ENCODE measurements around the gene DYNC1I1. TPM values are rescaled to one million over a fixed set of nuclear protein-coding genes. Genes with fewer than 3 reads are reported as not detected.

Gene DYNC1I1
- total RNA-seq, 4 donors from 2014 or later = 1.9 to 6.7 (median 5.8) TPM

DNA sequence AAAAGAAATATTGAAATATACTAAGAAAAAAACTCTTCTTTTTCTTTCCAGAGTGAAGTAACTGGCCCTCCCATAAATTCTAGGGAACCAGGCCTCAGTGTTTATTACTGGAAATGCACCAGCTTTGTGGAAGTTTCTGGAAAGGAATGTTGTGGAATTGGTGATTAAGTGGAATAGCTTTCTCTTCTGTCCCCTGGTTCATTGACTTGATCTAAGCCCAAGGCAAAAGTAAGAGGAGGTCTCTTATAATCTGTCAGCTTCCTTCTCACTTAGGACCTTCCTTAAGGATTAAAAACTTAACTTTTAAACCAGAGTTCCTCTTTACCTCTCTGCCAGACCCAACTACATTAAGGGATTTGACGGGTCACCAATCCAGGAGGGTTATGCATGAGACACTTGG, 283.4 kb downstream of the DYNC1I1 start:
- Histone ChIP-seq H3K36me3 (no peaks in the 10 kb centered on the region), H3K4me1 (no peaks in the 10 kb centered on the region), H3K4me3 (no peak overlapping the region), H3K27me3 (no peaks in the 10 kb centered on the region), H3K27ac (no peak overlapping the region), H3K9me3 (no peaks in the 10 kb centered on the region)
- WGBS = 92% methylated on average over 1 of the region's 1 CpG
- DNase-seq (ENCODE audit: low spot score in 2 of 2) = no peak
- no peak for TF ChIP-seq EP300 (IDR thresholded peaks at IDR 0.05)
- no peak for TF ChIP-seq POLR2A (IDR thresholded peaks at IDR 0.05)
- TF ChIP-seq, protein P1, sequence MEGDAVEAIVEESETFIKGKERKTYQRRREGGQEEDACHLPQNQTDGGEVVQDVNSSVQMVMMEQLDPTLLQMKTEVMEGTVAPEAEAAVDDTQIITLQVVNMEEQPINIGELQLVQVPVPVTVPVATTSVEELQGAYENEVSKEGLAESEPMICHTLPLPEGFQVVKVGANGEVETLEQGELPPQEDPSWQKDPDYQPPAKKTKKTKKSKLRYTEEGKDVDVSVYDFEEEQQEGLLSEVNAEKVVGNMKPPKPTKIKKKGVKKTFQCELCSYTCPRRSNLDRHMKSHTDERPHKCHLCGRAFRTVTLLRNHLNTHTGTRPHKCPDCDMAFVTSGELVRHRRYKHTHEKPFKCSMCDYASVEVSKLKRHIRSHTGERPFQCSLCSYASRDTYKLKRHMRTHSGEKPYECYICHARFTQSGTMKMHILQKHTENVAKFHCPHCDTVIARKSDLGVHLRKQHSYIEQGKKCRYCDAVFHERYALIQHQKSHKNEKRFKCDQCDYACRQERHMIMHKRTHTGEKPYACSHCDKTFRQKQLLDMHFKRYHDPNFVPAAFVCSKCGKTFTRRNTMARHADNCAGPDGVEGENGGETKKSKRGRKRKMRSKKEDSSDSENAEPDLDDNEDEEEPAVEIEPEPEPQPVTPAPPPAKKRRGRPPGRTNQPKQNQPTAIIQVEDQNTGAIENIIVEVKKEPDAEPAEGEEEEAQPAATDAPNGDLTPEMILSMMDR (IDR thresholded peaks at IDR 0.05) = no peak
- TF ChIP-seq POLR2AphosphoS5 (IDR thresholded peaks at IDR 0.05) = no peak

DNA sequence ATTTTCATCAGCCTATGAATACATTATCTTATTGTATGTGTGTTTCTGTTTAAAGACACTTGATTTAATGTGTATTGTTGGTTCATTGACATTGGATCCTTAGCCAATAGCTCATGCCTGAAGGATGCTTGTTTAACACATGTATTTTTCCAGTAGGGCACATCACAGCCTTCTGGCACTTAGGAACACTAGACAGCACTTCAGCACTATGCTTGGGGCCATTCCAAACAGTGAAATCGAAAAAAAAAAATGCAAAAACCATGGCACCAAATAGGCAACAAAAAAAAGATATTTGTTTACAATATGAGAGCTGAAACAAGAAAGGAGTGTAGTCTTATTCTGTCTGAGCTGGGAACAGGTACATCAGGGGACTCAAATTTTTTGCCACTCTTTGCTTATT, 286.7 kb downstream of the DYNC1I1 start:
- no peaks in the 10 kb centered on the region for H3K36me3 ChIP-seq
- no peaks in the 10 kb centered on the region for H3K27me3 ChIP-seq
- WGBS = 38% methylated on average over 1 of the region's 1 CpG
- no peak overlapping the region for H3K27ac ChIP-seq
- no peak for TF ChIP-seq POLR2AphosphoS5 (IDR thresholded peaks at IDR 0.05)
- TF ChIP-seq EP300 (IDR thresholded peaks at IDR 0.05) = no peak
- no peak for TF ChIP-seq POLR2A (IDR thresholded peaks at IDR 0.05)
- TF ChIP-seq, protein P1 (IDR thresholded peaks at IDR 0.05) = no peak
- DNase-seq (ENCODE audit: low spot score in 2 of 2) = no peak
- peaks cover 6% of the 10 kb centered on the region for H3K4me1 ChIP-seq
- H3K9me3 ChIP-seq = no peaks in the 10 kb centered on the region
- no peak overlapping the region for H3K4me3 ChIP-seq

DNA sequence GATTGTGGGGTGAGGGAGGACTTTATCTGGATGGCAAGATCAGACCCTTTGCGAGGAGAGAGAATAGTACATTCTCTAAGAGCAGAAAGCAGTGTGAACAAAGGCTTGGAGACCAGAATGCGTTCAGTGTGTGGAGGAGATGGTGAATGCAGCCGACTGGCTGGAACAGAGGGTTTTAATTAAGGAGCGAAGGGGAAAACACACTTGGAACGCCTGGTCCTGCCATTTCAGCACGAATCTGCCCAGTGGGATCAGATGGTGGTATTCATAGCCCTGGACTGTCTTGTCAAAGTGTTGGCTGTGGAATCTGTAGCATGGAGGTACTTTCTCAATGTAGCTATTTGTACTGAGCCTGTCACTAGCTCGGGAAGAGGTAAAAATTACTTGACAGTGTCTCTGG, 288.7 kb downstream of the DYNC1I1 start:
- H3K4me3 ChIP-seq = no peak overlapping the region
- DNase-seq (ENCODE audit: low spot score in 2 of 2) = no peak
- H3K9me3 ChIP-seq = no peaks in the 10 kb centered on the region
- H3K36me3 ChIP-seq = no peaks in the 10 kb centered on the region
- no peaks in the 10 kb centered on the region for H3K27me3 ChIP-seq
- H3K27ac ChIP-seq = no peak overlapping the region
- TF ChIP-seq POLR2A (IDR thresholded peaks at IDR 0.05) (no peak), POLR2AphosphoS5 (IDR thresholded peaks at IDR 0.05) (no peak), EP300 (IDR thresholded peaks at IDR 0.05) (no peak)
- TF ChIP-seq, protein P1 (IDR thresholded peaks at IDR 0.05) = no peak
- 58% methylated on average over 7 of the region's 7 CpGs for WGBS
- H3K4me1 ChIP-seq = peaks cover 6% of the 10 kb centered on the region

DNA sequence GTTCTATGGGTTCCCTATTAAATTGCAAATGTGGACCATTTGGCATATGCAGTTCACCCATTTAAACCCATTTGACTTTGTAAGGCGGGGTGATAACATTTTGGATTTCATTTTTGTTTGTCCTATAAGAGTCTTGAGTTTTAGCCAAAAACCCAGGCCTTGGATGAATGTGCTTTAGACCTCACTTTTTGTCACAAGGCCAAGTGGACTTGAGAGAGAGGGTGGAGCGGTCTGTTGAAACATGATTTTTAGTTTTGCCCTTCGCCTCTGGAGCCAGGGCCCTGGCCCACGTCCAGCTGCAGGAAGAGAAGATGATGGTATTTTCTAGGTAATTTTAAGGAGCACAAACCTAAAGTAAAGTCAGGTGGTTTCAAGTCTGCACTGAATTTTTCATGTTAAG, 289.5 kb downstream of the DYNC1I1 start:
- Histone ChIP-seq H3K27me3 (no peaks in the 10 kb centered on the region), H3K4me1 (peaks cover 6% of the 10 kb centered on the region), H3K27ac (no peak overlapping the region), H3K4me3 (no peak overlapping the region), H3K9me3 (no peaks in the 10 kb centered on the region), H3K36me3 (no peaks in the 10 kb centered on the region)
- 42% methylated on average over 4 of the region's 4 CpGs for WGBS
- no peak for DNase-seq (ENCODE audit: low spot score in 2 of 2)
- TF ChIP-seq, protein P1 (IDR thresholded peaks at IDR 0.05) = no peak
- TF ChIP-seq POLR2AphosphoS5 (IDR thresholded peaks at IDR 0.05) = no peak
- TF ChIP-seq POLR2A (IDR thresholded peaks at IDR 0.05) = no peak
- TF ChIP-seq EP300 (IDR thresholded peaks at IDR 0.05) = no peak

DNA sequence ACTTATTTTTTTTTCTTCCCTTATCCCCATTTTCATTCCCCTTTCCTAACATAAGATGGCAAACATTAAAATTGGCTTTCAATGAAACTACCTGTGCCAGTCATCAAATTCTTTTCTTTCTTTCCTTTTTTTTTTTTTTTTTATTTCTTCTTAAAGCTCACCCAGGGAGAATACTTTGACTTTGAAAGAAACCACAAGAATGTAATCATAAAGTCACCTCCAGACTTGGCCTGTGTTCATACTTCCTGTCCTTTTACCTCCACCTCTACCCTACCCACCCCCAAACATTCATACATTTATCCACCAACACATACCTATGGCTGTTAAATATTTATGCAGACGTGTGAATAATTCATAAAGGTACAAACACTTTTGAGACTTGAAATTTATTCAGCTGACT, 295.0 kb downstream of the DYNC1I1 start:
- no peaks in the 10 kb centered on the region for H3K4me1 ChIP-seq
- 63% methylated on average over 1 of the region's 1 CpG for WGBS
- H3K9me3 ChIP-seq = no peaks in the 10 kb centered on the region
- no peak for DNase-seq (ENCODE audit: low spot score in 2 of 2)
- no peaks in the 10 kb centered on the region for H3K36me3 ChIP-seq
- TF ChIP-seq POLR2AphosphoS5 (IDR thresholded peaks at IDR 0.05) (no peak), EP300 (IDR thresholded peaks at IDR 0.05) (no peak), POLR2A (IDR thresholded peaks at IDR 0.05) (no peak)
- TF ChIP-seq, protein P1 (IDR thresholded peaks at IDR 0.05) = no peak
- H3K27ac ChIP-seq = no peak overlapping the region
- no peak overlapping the region for H3K4me3 ChIP-seq
- H3K27me3 ChIP-seq = no peaks in the 10 kb centered on the region

Data from suprapubic skin (tissue), 4 donors.